Smooth muscle cell (in vitro differentiated cells): Measurements from ENCODE around the gene YTHDF1. TPM values are rescaled to one million over a fixed set of nuclear protein-coding genes. Genes with fewer than 3 reads are reported as not detected.

ENCODE experiments used
- DNase-seq: peaks from one replicate; lab custom pipeline; 2025; ENCODE audit not compliant: unreplicated experiment; lab: John Stamatoyannopoulos, UW
- H2AFZ ChIP-seq: fragments of 200-600 bp; sonication (generic); 2 replicates; pipeline ENCODE4 v1.6.0; 2016; ENCODE audit warnings: antibody characterized with exemption, low read depth, mild to moderate bottlenecking
- H3F3A ChIP-seq: fragments of 200-600 bp; sonication (generic); 2 replicates; pipeline ENCODE4 v1.6.0; 2017; ENCODE audit warnings: antibody characterized with exemption, low read depth
- H3K27ac ChIP-seq: fragments of 200-600 bp; sonication (generic); 2 replicates; pipeline ENCODE4 v1.5.1; 2016; ENCODE audit warnings: low read depth, mild to moderate bottlenecking
- H3K27me3 ChIP-seq: fragments of 200-600 bp; sonication (generic); 2 replicates; pipeline ENCODE4 v1.6.1; 2016; ENCODE audit warnings: low read depth, mild to moderate bottlenecking
- H3K36me3 ChIP-seq: fragments of 200-600 bp; sonication (generic); 2 replicates; pipeline ENCODE4 v1.5.1; 2016; ENCODE audit warnings: low read depth
- H3K4me1 ChIP-seq: fragments of 200-600 bp; sonication (generic); 2 replicates; pipeline ENCODE4 v1.5.1; 2016; ENCODE audit warnings: low read depth
- H3K4me2 ChIP-seq: fragments of 200-600 bp; sonication (generic); 2 replicates; pipeline ENCODE4 v1.6.0; 2016; ENCODE audit warnings: mild to moderate bottlenecking
- H3K4me3 ChIP-seq: fragments of 200-600 bp; sonication (generic); 2 replicates; pipeline ENCODE4 v1.5.1; 2016; ENCODE audit warnings: mild to moderate bottlenecking
- H3K79me2 ChIP-seq: fragments of 200-600 bp; sonication (generic); 2 replicates; pipeline ENCODE4 v1.6.0; 2016; ENCODE audit warnings: low read depth, mild to moderate bottlenecking
- H3K9ac ChIP-seq: fragments of 200-600 bp; sonication (generic); 2 replicates; pipeline ENCODE4 v1.6.0; 2016; ENCODE audit warnings: low read depth
- H3K9me3 ChIP-seq: fragments of 200-600 bp; sonication (generic); replicated peaks from 2 replicates; pipeline ENCODE4 v1.5.1; 2016; ENCODE audit warnings: low read depth
- H4K20me1 ChIP-seq: fragments of 200-600 bp; sonication (generic); 2 replicates; pipeline ENCODE4 v1.6.0; 2016; ENCODE audit warnings: low read depth
- WGBS: methylation state at CpG from one replicate; pipeline ENCODE4 v1.1.7; 2016; ENCODE audit warnings: low lambda C conversion rate; 5-methylcytosine and 5-hydroxymethylcytosine counted together
- polyA plus RNA-seq: library from polyadenylated mRNA; unstranded; fragments of >200 nt; fragmentation: Nextera tagmentation; extraction: Ambion mirVana; gene quantifications from 2 replicates; pipeline ENCODE4 v1.2.1, GENCODE V29; 2016
- total RNA-seq: library from RNA; depleted of rRNA; stranded (reverse); fragments of >200 nt; gene quantifications from 2 replicates; pipeline ENCODE4 v1.2.3, GENCODE V29; 2014
- TF ChIP-seq, protein P1 (sequence below): fragments of 200-600 bp; sonication (generic); IDR thresholded peaks from 2 replicates; pipeline ENCODE4 v1.5.1; 2017; ENCODE audit warnings: borderline replicate concordance, mild to moderate bottlenecking, antibody characterized with exemption; ENCODE audit not compliant: insufficient read depth, poor library complexity, severe bottlenecking

YTHDF1 gene
- total and polyA plus RNA-seq, 2 experiments from 2014 or later, result 28.2 to 35.8 TPM

DNA sequence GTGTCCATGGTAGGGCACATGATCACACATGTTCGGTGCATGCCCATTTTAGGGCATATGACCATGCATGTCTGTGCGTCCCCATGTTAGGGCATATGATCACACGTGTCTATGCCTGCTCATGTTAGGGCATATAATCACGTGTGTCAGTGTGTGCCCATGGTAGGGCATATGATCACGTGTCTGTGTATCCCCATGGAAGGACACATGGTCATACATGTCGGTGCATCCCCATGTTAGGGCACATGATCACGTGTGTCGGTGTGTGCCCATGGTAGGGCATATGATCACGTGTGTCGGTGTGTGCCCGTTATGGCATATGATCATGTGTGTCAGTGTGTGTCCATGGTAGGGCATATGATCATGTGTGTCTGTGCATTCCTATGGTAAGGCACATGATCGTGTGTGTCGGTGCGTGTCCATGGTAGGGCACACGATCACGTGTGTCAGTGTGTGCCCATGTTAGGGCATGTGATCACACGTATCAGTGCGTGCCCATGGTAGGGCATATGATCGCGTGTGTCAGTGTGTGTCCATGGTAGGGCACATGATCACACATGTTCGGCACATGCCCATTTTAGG, 30.6 kb downstream of the YTHDF1 start:
- WGBS, result 92% methylated on average over 21 of the region's 21 CpGs
- no peaks in the 10 kb centered on the region for H3K36me3 ChIP-seq
- DNase-seq, result no peak
- no peak overlapping the region for H3K9ac ChIP-seq
- no peak overlapping the region for H3K4me2 ChIP-seq
- no peaks in the 10 kb centered on the region for H4K20me1 ChIP-seq
- peaks cover 16% of the 10 kb centered on the region for H3K27me3 ChIP-seq
- TF ChIP-seq, protein P1, sequence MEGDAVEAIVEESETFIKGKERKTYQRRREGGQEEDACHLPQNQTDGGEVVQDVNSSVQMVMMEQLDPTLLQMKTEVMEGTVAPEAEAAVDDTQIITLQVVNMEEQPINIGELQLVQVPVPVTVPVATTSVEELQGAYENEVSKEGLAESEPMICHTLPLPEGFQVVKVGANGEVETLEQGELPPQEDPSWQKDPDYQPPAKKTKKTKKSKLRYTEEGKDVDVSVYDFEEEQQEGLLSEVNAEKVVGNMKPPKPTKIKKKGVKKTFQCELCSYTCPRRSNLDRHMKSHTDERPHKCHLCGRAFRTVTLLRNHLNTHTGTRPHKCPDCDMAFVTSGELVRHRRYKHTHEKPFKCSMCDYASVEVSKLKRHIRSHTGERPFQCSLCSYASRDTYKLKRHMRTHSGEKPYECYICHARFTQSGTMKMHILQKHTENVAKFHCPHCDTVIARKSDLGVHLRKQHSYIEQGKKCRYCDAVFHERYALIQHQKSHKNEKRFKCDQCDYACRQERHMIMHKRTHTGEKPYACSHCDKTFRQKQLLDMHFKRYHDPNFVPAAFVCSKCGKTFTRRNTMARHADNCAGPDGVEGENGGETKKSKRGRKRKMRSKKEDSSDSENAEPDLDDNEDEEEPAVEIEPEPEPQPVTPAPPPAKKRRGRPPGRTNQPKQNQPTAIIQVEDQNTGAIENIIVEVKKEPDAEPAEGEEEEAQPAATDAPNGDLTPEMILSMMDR, result no peak
- no peak overlapping the region for H3K4me3 ChIP-seq
- H3K4me1 ChIP-seq, result no peaks in the 10 kb centered on the region
- H3K27ac ChIP-seq, result no peak overlapping the region
- H3K9me3 ChIP-seq, result no peaks in the 10 kb centered on the region
- no peaks in the 10 kb centered on the region for H3F3A ChIP-seq
- H2AFZ ChIP-seq, result no peak overlapping the region
- no peaks in the 10 kb centered on the region for H3K79me2 ChIP-seq

DNA sequence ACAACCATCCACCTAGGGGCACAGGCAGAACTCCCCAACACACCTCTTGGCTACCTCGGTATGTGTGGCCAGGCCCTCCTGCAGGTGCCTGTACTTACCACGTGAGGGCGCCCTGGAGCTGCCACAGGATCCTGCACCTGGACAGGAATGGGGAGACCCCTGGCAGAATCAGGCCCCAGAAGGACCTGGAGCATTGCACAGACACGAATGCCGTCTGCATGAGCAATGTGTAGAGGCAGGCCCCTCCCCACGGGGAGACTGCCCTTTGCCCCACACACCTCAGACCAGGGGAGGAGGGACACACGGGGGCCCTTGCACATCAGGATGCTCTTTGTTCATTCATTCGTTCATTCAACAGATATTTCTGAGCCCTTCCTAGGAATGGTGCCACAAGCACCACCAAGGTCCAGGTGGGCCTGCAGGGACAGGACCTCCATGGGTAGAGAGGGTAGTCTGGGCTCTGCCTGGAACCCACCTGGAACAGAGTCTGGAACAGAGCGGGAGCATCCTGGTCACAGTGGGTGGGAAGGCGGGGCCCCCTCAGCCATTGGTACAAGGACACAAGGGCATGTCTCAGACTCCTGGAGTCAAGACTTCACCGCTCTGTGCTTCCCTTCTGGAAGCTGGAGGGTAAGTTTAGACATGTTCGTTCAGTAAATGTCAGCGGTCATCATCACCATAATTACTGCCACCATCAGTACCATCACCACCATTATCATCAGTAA, 32.3 kb downstream of the YTHDF1 start:
- 50% methylated on average over 13 of the region's 13 CpGs for WGBS
- H3K9me3 ChIP-seq, result no peaks in the 10 kb centered on the region

DNA sequence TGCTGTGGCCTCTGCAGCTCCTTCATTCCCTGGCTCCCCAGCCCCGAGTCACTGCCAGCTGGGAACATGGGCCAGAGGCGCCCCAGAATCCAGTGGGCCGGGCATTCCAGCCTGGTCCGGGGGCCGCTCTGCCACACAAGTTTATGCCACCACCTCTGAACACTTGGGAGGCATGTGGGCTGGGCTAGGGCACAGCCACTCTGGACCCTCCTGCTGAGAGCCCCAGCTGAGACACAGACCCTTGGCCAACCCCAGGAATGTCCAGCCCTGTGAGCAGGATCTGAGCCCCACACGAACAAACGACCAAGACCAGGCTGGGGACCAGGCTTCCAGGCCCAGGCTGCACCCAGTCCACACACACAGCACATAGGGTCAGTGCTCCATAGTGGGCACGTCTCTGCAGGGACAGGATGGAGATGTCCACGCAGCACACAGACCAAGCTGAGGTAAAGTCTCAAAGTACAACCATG, 33.0 kb downstream of the YTHDF1 start:
- peaks cover 6% of the 10 kb centered on the region for H4K20me1 ChIP-seq
- no peak for DNase-seq
- no peak overlapping the region for H2AFZ ChIP-seq
- no peaks in the 10 kb centered on the region for H3K79me2 ChIP-seq
- peaks cover 7% of the 10 kb centered on the region for H3K4me1 ChIP-seq
- H3K9ac ChIP-seq, result no peak overlapping the region
- peaks cover 40% of the 10 kb centered on the region for H3K27me3 ChIP-seq
- no peaks in the 10 kb centered on the region for H3F3A ChIP-seq
- TF ChIP-seq, protein P1, result no peak
- no peak overlapping the region for H3K27ac ChIP-seq
- H3K4me2 ChIP-seq, result no peak overlapping the region
- H3K9me3 ChIP-seq, result no peaks in the 10 kb centered on the region
- no peak overlapping the region for H3K4me3 ChIP-seq
- H3K36me3 ChIP-seq, result no peaks in the 10 kb centered on the region
- WGBS, result 57% methylated on average over 9 of the region's 9 CpGs

More for the DNA sequence above, 32.3 kb downstream of the YTHDF1 start:
- Histone ChIP-seq H3K27me3 (peaks cover 34% of the 10 kb centered on the region), H3K4me2 (no peak overlapping the region), H4K20me1 (no peaks in the 10 kb centered on the region), H3K4me1 (peaks cover 3% of the 10 kb centered on the region), H3K79me2 (no peaks in the 10 kb centered on the region), H2AFZ (no peak overlapping the region), H3K4me3 (no peak overlapping the region), H3K27ac (no peak overlapping the region), H3K36me3 (no peaks in the 10 kb centered on the region), H3F3A (no peaks in the 10 kb centered on the region), H3K9ac (no peak overlapping the region)
- no peak for DNase-seq
- TF ChIP-seq, protein P1, result peak; percentile 66

DNA sequence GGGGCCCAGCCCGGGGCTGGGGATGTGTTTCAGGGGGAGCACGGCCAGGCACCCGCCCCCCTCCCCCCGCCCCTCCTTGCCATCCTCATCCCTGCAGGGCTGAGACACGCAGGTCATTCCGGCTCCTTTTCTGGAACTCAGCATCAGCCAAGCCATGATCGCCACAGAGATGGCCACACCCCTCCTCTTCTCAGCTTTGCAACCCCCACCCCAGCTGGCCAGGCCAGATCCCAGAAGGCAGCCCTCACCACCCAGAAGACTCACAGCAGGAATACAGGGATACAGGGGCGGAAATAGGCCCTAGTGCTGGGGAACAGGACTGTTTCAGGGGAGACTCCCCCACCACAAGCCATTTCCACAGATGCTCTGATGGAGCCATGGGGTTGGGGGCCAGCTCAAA, 33.5 kb downstream of the YTHDF1 start:
- no peak for DNase-seq
- no peaks in the 10 kb centered on the region for H3K9me3 ChIP-seq
- H3K27ac ChIP-seq, result no peak overlapping the region
- no peaks in the 10 kb centered on the region for H3F3A ChIP-seq
- H3K27me3 ChIP-seq, result peaks cover 45% of the 10 kb centered on the region
- WGBS, result 64% methylated on average over 2 of the region's 8 CpGs
- no peak overlapping the region for H3K9ac ChIP-seq
- peaks cover 12% of the 10 kb centered on the region for H3K4me1 ChIP-seq
- no peak overlapping the region for H2AFZ ChIP-seq
- TF ChIP-seq, protein P1, result no peak
- no peaks in the 10 kb centered on the region for H3K36me3 ChIP-seq
- H4K20me1 ChIP-seq, result peaks cover 8% of the 10 kb centered on the region
- no peaks in the 10 kb centered on the region for H3K79me2 ChIP-seq
- H3K4me3 ChIP-seq, result no peak overlapping the region
- no peak overlapping the region for H3K4me2 ChIP-seq
